COLO668 (cell line): ENCODE data around the gene FANCF.
A peak's percentile ranks its signal among the peaks of the same experiment; 100 is the strongest.
"Not testable (repeated sequence)": the region's sequence is repeated elsewhere in the genome, so short reads cannot be mapped to it uniquely, and the experiment has no call there.

Experiments used
- DNase-seq: peaks from one replicate; lab custom pipeline; 2025; ENCODE audit not compliant: unreplicated experiment; lab: John Stamatoyannopoulos, UW

FANCF gene

GRCh38 chr11:22625448-22626287, at the start of gene FANCF:
FANCF (minus strand) TSS chr11:22625823; CDS start chr11:22625810, 13 bp downstream.
- DNase-seq, result peak; percentile 96

GRCh38 chr11:22674470-22675439, 49.1 kb upstream of the FANCF start:
- DNase-seq, result peak; percentile 51

- no peak for DNase-seq
These were observed 46.1 kb upstream of the FANCF start for GRCh38 chr11:22671751-22672150.

GRCh38 chr11:22670830-22671229, 45.2 kb upstream of the FANCF start:
- DNase-seq, result no peak

GRCh38 chr11:22669368-22669767, 43.7 kb upstream of the FANCF start:
- DNase-seq, result no peak

GRCh38 chr11:22668005-22668796, 42.6 kb upstream of the FANCF start:
- no peak for DNase-seq

- peak; percentile 58 for DNase-seq
These were observed 41.2 kb upstream of the FANCF start for GRCh38 chr11:22666688-22667439.

- no peak for DNase-seq
These were observed 40.7 kb upstream of the FANCF start, which contains the start of gene GAS2 for GRCh38 chr11:22666325-22666687. GAS2 (plus strand) TSS chr11:22666611; CDS start chr11:22674870, 8,259 bp downstream.

- DNase-seq, result no peak
These were observed 34.2 kb upstream of the FANCF start for GRCh38 chr11:22659783-22660182.

GRCh38 chr11:22657101-22657694, 31.6 kb upstream of the FANCF start:
- DNase-seq, result no peak

- DNase-seq, result no peak
These were observed 30.5 kb upstream of the FANCF start for GRCh38 chr11:22656130-22656529.

- DNase-seq, result not testable (repeated sequence)
These were observed 26.7 kb upstream of the FANCF start for GRCh38 chr11:22652346-22652745.

- no peak for DNase-seq
These were observed 15.9 kb upstream of the FANCF start for GRCh38 chr11:22641559-22641958.

- no peak for DNase-seq
These were observed 15.2 kb upstream of the FANCF start for GRCh38 chr11:22640862-22641261.

GRCh38 chr11:22635689-22636088, 10.1 kb upstream of the FANCF start:
- no peak for DNase-seq

- peak; percentile 81 for DNase-seq
These were observed 9.4 kb upstream of the FANCF start for GRCh38 chr11:22634897-22635629.

- DNase-seq, result no peak
These were observed 7.8 kb upstream of the FANCF start for GRCh38 chr11:22633354-22633902.

GRCh38 chr11:22627421-22627820, 1.8 kb upstream of the FANCF start:
- no peak for DNase-seq
